Astrocyte (in vitro differentiated cells and primary cell): ENCODE measurements around the gene APBB2. TPM values are rescaled to one million over a fixed set of nuclear protein-coding genes. Genes with fewer than 3 reads are reported as not detected.

ENCODE experiments used
- DNase-seq: peaks from one replicate; pipeline ENCODE4 v3.0.0-alpha.2; 2010; ENCODE audit warnings: low read depth
- FAIRE-seq: peaks from 2 replicates; lab custom pipeline; 2011; peaks lifted over from hg19 to GRCh38; lab: Jason Lieb, UNC
- H2AFZ ChIP-seq: 2 replicates; pipeline ENCODE4 v1.6.0; 2012; ENCODE audit warnings: low read depth, low read length, inconsistent platforms
- H3K27ac ChIP-seq: 2 replicates; pipeline ENCODE4 v1.5.1; 2011; ENCODE audit warnings: low read depth, low read length, inconsistent platforms
- H3K27me3 ChIP-seq: 2 replicates; pipeline ENCODE4 v1.6.0; 2011; ENCODE audit warnings: low read length, inconsistent platforms; ENCODE audit not compliant: insufficient read depth
- H3K36me3 ChIP-seq: 2 replicates; pipeline ENCODE4 v1.5.1; 2011; ENCODE audit warnings: low read length, inconsistent platforms; ENCODE audit not compliant: insufficient read depth
- H3K4me1 ChIP-seq: 2 replicates; pipeline ENCODE4 v1.5.1; 2011; ENCODE audit warnings: low read length, inconsistent platforms; ENCODE audit not compliant: insufficient read depth
- H3K4me2 ChIP-seq: 2 replicates; pipeline ENCODE4 v1.6.0; 2012; ENCODE audit warnings: low read length, inconsistent platforms
- H3K4me3 ChIP-seq: 2 replicates; pipeline ENCODE4 v1.5.1; 2011; ENCODE audit warnings: low read depth, mild to moderate bottlenecking, low read length, inconsistent platforms; ENCODE audit not compliant: insufficient read depth
- H3K79me2 ChIP-seq: 2 replicates; pipeline ENCODE4 v1.6.0; 2012; ENCODE audit warnings: mild to moderate bottlenecking, low read length, inconsistent platforms; ENCODE audit not compliant: insufficient read depth
- H3K9ac ChIP-seq: 2 replicates; pipeline ENCODE4 v1.6.0; 2012; ENCODE audit warnings: mild to moderate bottlenecking, low read length, inconsistent platforms
- H3K9me3 ChIP-seq: 2 replicates; pipeline ENCODE4 v1.5.1; 2012; ENCODE audit warnings: low read depth, mild to moderate bottlenecking, low read length, inconsistent platforms; ENCODE audit not compliant: insufficient read depth
- H4K20me1 ChIP-seq: 2 replicates; pipeline ENCODE4 v1.6.0; 2012; ENCODE audit warnings: low read length, inconsistent platforms; ENCODE audit not compliant: insufficient read depth
- H3K27ac Mint-ChIP-seq: one replicate; pipeline ENCODE4 v1.8.0; 2021; ENCODE audit warnings: mild to moderate bottlenecking, mixed read lengths; ENCODE audit not compliant: unreplicated experiment
- H3K27me3 Mint-ChIP-seq: one replicate; pipeline ENCODE4 v1.8.0; 2021; ENCODE audit warnings: low read depth, mixed read lengths; ENCODE audit not compliant: unreplicated experiment
- H3K36me3 Mint-ChIP-seq: one replicate; pipeline ENCODE4 v1.8.0; 2021; ENCODE audit warnings: low read depth, mixed read lengths; ENCODE audit not compliant: unreplicated experiment
- H3K4me1 Mint-ChIP-seq: one replicate; pipeline ENCODE4 v1.8.0; 2021; ENCODE audit warnings: low read depth, mixed read lengths; ENCODE audit not compliant: unreplicated experiment
- H3K4me3 Mint-ChIP-seq: one replicate; pipeline ENCODE4 v1.8.0; 2021; ENCODE audit warnings: mild to moderate bottlenecking, moderate library complexity, mixed read lengths; ENCODE audit not compliant: unreplicated experiment
- H3K9me3 Mint-ChIP-seq: one replicate; pipeline ENCODE4 v1.8.0; 2021; ENCODE audit warnings: mild to moderate bottlenecking, mixed read lengths; ENCODE audit not compliant: unreplicated experiment
- EZH2 ChIP-seq: IDR thresholded peaks from 2 replicates; pipeline ENCODE4 v1.6.1; 2012; ENCODE audit warnings: mild to moderate bottlenecking, low read length, inconsistent platforms; ENCODE audit not compliant: insufficient read depth
- total RNA-seq: library from RNA; stranded (reverse); gene quantifications from 2 replicates; pipeline ENCODE4 v1.2.1, GENCODE V29; 2021
- TF ChIP-seq, protein P1 (sequence below): IDR thresholded peaks from 2 replicates; pipeline ENCODE4 v1.5.1; 2011; ENCODE audit warnings: low read depth, mild to moderate bottlenecking, inconsistent platforms, low read length, moderate library complexity; ENCODE audit not compliant: insufficient read depth

The APBB2 gene
- total RNA-seq, 1 donor from 2014 or later = 173 TPM

DNA sequence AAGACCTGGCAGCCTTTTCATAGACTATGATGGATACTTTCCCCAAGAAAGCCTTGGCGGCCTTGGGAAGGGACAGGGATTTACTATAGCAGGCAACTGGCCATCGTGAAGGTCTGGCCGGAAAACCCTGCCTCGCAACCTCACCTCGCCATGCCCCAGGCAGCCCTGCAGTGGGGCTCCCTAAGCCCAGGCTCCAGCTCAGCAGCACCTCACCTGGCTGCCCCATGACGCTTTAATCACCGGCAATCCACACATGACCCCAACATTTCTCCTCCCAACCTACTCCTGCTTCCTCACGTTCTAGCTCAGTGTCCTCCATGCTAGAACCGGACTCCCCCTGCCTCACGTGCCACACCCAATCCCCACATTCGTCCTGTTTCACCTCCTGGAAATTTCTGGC is 382.2 kb downstream of the APBB2 start:
- no peaks in the 10 kb centered on the region for H3K27me3 Mint-ChIP-seq
- peaks cover 8% of the 10 kb centered on the region for H4K20me1 ChIP-seq
- no peaks in the 10 kb centered on the region for H3K4me1 ChIP-seq
- H3K27me3 ChIP-seq = no peaks in the 10 kb centered on the region
- H2AFZ ChIP-seq = no peak overlapping the region
- TF ChIP-seq, protein P1, sequence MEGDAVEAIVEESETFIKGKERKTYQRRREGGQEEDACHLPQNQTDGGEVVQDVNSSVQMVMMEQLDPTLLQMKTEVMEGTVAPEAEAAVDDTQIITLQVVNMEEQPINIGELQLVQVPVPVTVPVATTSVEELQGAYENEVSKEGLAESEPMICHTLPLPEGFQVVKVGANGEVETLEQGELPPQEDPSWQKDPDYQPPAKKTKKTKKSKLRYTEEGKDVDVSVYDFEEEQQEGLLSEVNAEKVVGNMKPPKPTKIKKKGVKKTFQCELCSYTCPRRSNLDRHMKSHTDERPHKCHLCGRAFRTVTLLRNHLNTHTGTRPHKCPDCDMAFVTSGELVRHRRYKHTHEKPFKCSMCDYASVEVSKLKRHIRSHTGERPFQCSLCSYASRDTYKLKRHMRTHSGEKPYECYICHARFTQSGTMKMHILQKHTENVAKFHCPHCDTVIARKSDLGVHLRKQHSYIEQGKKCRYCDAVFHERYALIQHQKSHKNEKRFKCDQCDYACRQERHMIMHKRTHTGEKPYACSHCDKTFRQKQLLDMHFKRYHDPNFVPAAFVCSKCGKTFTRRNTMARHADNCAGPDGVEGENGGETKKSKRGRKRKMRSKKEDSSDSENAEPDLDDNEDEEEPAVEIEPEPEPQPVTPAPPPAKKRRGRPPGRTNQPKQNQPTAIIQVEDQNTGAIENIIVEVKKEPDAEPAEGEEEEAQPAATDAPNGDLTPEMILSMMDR = no peak
- no peak for TF ChIP-seq EZH2
- H3K9ac ChIP-seq = no peak overlapping the region
- H3K4me3 ChIP-seq = no peak overlapping the region
- H3K27ac ChIP-seq = no peak overlapping the region
- no peak overlapping the region for H3K4me3 Mint-ChIP-seq
- H3K4me2 ChIP-seq = no peak overlapping the region
- H3K9me3 Mint-ChIP-seq = no peaks in the 10 kb centered on the region
- H3K27ac Mint-ChIP-seq = no peak overlapping the region
- DNase-seq = no peak
- FAIRE-seq = no peak
- H3K36me3 ChIP-seq = peaks cover 8% of the 10 kb centered on the region
- no peaks in the 10 kb centered on the region for H3K9me3 ChIP-seq
- H3K4me1 Mint-ChIP-seq = peaks cover 3% of the 10 kb centered on the region
- peaks cover 44% of the 10 kb centered on the region for H3K36me3 Mint-ChIP-seq
- H3K79me2 ChIP-seq = no peaks in the 10 kb centered on the region

DNA sequence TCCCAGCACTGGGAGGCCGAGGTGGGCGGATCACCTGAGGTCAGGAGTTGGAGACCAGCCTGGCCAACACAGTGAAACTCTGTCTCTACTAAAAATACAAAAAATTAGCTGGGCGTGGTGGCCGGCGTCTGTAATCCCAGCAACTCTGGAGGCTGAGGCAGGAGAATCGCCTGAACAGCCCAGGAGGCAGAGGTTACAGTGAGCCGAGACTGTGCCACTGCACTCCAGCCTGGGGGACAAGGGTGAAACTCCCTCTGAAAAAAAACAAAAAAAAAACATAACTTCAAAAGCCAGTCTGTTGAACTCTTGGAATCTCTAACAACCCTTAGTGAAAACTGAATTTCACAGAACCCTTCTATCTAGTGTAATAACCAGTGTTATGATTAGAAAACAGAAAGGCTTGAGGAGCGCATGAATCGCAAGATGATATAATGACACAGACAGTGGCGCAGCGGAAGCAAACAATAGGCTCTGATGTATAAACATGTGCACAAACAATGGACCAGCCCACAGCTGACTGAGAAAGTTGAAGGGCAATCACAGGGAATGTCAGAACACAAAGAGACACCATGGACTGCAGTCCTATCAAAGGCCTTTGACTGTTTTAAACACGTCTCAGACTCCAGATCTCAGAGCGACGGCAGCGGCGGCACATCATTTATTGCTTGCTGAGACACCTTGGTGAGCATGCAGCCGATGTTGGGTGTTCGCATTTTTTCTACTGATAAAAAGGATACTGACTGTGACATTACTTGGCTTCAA is 383.0 kb downstream of the APBB2 start:
- no peak overlapping the region for H3K4me2 ChIP-seq
- Mint-ChIP-seq H3K27me3 (no peaks in the 10 kb centered on the region), H3K4me3 (no peak overlapping the region), H3K27ac (no peak overlapping the region), H3K4me1 (peaks cover 3% of the 10 kb centered on the region), H3K9me3 (no peaks in the 10 kb centered on the region), H3K36me3 (peaks cover 51% of the 10 kb centered on the region)
- no peak for TF ChIP-seq EZH2
- TF ChIP-seq, protein P1 = no peak
- H3K79me2 ChIP-seq = no peaks in the 10 kb centered on the region
- H3K4me3 ChIP-seq = no peak overlapping the region
- no peaks in the 10 kb centered on the region for H3K9me3 ChIP-seq
- H2AFZ ChIP-seq = no peak overlapping the region
- H3K27ac ChIP-seq = no peak overlapping the region
- no peaks in the 10 kb centered on the region for H3K27me3 ChIP-seq
- H4K20me1 ChIP-seq = peaks cover 8% of the 10 kb centered on the region
- peaks cover 8% of the 10 kb centered on the region for H3K36me3 ChIP-seq
- FAIRE-seq (no peak), DNase-seq (no peak)
- no peak overlapping the region for H3K9ac ChIP-seq
- H3K4me1 ChIP-seq = no peaks in the 10 kb centered on the region

DNA sequence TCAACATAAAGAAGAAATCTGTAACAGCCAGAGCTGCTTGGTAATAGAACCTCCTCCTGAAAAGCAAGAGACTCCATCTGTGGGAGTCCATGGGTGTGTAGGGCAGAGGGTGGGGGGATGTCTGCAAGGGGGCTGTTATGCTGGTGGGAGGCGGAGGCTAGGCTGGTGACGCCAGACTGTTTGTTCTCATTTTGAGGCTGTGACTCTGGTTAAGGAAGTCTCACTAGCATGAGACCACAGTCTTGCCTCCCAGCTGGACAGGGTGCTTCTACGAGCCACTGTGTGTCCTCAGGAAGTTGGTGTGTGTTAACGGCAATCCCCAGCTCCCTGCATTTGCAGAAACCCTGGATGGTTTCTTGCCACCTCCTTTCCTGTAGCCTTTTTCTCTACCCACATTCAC is 384.8 kb downstream of the APBB2 start:
- Mint-ChIP-seq H3K4me3 (no peak overlapping the region), H3K9me3 (no peaks in the 10 kb centered on the region), H3K36me3 (peaks cover 49% of the 10 kb centered on the region), H3K4me1 (peaks cover 3% of the 10 kb centered on the region), H3K27me3 (no peaks in the 10 kb centered on the region), H3K27ac (no peak overlapping the region)
- H3K4me1 ChIP-seq = no peaks in the 10 kb centered on the region
- H3K36me3 ChIP-seq = peaks cover 14% of the 10 kb centered on the region
- H3K9me3 ChIP-seq = no peaks in the 10 kb centered on the region
- no peak overlapping the region for H2AFZ ChIP-seq
- peaks cover 8% of the 10 kb centered on the region for H4K20me1 ChIP-seq
- no peak for FAIRE-seq
- no peaks in the 10 kb centered on the region for H3K79me2 ChIP-seq
- DNase-seq = no peak
- H3K27me3 ChIP-seq = no peaks in the 10 kb centered on the region
- no peak overlapping the region for H3K4me2 ChIP-seq
- no peak overlapping the region for H3K27ac ChIP-seq
- no peak overlapping the region for H3K4me3 ChIP-seq
- no peak overlapping the region for H3K9ac ChIP-seq
- TF ChIP-seq EZH2 = no peak
- TF ChIP-seq, protein P1 = no peak
